ENCODE data around the gene SPINK8.

- TF ChIP-seq, protein P1, sequence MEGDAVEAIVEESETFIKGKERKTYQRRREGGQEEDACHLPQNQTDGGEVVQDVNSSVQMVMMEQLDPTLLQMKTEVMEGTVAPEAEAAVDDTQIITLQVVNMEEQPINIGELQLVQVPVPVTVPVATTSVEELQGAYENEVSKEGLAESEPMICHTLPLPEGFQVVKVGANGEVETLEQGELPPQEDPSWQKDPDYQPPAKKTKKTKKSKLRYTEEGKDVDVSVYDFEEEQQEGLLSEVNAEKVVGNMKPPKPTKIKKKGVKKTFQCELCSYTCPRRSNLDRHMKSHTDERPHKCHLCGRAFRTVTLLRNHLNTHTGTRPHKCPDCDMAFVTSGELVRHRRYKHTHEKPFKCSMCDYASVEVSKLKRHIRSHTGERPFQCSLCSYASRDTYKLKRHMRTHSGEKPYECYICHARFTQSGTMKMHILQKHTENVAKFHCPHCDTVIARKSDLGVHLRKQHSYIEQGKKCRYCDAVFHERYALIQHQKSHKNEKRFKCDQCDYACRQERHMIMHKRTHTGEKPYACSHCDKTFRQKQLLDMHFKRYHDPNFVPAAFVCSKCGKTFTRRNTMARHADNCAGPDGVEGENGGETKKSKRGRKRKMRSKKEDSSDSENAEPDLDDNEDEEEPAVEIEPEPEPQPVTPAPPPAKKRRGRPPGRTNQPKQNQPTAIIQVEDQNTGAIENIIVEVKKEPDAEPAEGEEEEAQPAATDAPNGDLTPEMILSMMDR (conservative IDR thresholded peaks at IDR 0.05 in 1 of 2, IDR thresholded peaks at IDR 0.05 in 1 of 2; ENCODE audit: low read depth in 1 of 2, low read length in 2 of 2): peak; percentile 89 to 90
- TF ChIP-seq EZH2 (IDR thresholded peaks at IDR 0.05; ENCODE audit: low read length, missing control alignments): no peak
These were observed 59.8 kb downstream of the SPINK8 start for GRCh38 chr3:48273594-48274211.
